Stomach smooth muscle (tissue), 2 donors: ENCODE measurements around the gene PPFIA1.
"Not testable (repeated sequence)": the region's sequence is repeated elsewhere in the genome, so short reads cannot be mapped to it uniquely, and the experiment has no call there.

Experiments
- H3K27ac ChIP-seq: one replicate; pipeline ENCODE4 v1.7.0; 2013; ENCODE audit warnings: mild to moderate bottlenecking, low read length, inconsistent platforms
- H3K27me3 ChIP-seq, 2 donors: one replicate each; pipeline ENCODE4 v1.7.0; 2013; ENCODE audit warnings: low read length in 2 of 2; ENCODE audit not compliant: insufficient read depth in 2 of 2, control insufficient read depth in 1 of 2
- H3K36me3 ChIP-seq, 2 donors: one replicate each; pipeline ENCODE4 v1.7.0; 2013; ENCODE audit warnings: low read length in 2 of 2; ENCODE audit not compliant: control insufficient read depth in 2 of 2, insufficient read depth in 2 of 2
- H3K4me1 ChIP-seq: one replicate; pipeline ENCODE4 v1.7.0; 2013; ENCODE audit warnings: low read length; ENCODE audit not compliant: control insufficient read depth, insufficient read depth
- H3K4me3 ChIP-seq, 2 donors: one replicate each; pipeline ENCODE4 v1.7.0; 2013; ENCODE audit warnings: low read length in 2 of 2
- H3K9ac ChIP-seq, 2 donors: one replicate each; pipeline ENCODE4 v1.7.0; 2013; ENCODE audit warnings: low read length in 2 of 2, mild to moderate bottlenecking in 1 of 2
- H3K9me3 ChIP-seq, 2 donors: one replicate each; pipeline ENCODE4 v1.7.0; 2013; ENCODE audit warnings: low read length in 2 of 2; ENCODE audit not compliant: control insufficient read depth in 2 of 2
- donor health status: healthy.
- donor health status: Pancreatic carcinoma.

The PPFIA1 gene

GRCh38 chr11:70387564-70387963, 117.1 kb downstream of the PPFIA1 start:
- Histone ChIP-seq H3K4me3 (no peak overlapping the region), H3K4me1 (peaks cover 16% of the 10 kb centered on the region), H3K9ac (no peak overlapping the region), H3K9me3 (no peaks in the 10 kb centered on the region), H3K27ac (no peak overlapping the region), H3K36me3 (peaks cover 5 to 7% of the 10 kb centered on the region in 2 donors), H3K27me3 (no peaks in the 10 kb centered on the region)

GRCh38 chr11:70389201-70389600, 118.7 kb downstream of the PPFIA1 start:
- Histone ChIP-seq H3K4me3 (no peak overlapping the region), H3K9ac (no peak overlapping the region), H3K4me1 (peaks cover 6% of the 10 kb centered on the region), H3K9me3 (no peaks in the 10 kb centered on the region), H3K36me3 (peaks cover 5 to 8% of the 10 kb centered on the region in 2 donors), H3K27ac (no peak overlapping the region), H3K27me3 (no peaks in the 10 kb centered on the region)

DNA sequence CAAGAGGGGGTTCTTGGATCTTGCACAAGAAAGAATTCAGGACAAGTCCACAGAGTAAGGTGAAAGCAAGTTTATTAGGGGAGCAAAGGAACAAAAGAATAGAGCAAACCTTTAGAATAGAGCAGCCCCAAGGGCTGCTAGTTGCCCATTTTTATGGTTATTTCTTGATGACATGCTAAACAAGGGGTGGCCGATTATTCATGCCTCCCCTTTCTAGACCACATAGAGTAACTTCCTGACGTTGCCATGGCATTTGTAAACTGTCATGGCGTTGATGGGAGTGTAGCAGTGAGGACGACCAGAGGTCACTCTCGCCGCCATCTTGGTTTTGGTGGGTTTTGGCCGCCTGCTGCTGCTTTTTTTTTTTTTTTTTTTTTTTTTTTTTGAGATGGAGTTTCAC, 120.4 kb downstream of the PPFIA1 start:
- not testable (repeated sequence) for H3K27me3 ChIP-seq, H3K4me1 ChIP-seq, H3K36me3 ChIP-seq, H3K4me3 ChIP-seq, H3K27ac ChIP-seq, H3K9ac ChIP-seq, H3K9me3 ChIP-seq

DNA sequence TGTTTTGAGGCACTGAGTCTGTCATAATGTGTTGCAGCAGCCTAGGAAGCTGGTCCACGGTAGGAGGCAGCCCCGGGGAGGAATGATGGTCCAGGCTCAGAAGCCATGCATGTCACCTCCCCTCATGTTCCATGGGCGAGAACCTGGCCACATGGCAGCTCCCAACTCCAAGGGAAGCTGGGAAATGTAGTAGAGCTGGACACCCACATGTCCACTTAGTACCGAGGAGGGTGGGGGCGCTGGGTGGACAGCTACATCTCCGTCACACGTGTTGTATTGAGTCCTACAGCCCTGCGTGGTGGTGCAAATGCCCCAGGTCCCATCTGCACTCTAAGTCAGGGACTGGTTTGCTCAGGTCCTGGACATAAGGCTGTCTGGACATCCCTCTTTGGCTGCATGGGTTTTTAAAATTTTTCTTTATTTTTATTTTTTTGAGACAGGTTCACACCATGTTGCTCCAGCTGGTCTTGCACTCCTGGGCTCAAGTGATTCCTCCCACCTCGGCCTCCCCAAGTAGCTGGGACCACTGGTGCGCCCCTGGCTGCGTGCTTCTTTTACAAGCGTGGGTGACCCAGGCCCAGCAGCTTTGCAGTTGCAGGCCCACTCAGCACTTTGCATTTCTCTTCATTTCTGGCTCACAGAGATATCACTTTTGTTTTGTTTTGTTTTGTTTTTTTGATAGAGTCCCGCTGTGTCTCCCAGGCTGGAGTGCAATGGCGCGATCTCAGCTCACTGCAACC, 123.9 kb downstream of the PPFIA1 start:
- H3K27me3 ChIP-seq = no peaks in the 10 kb centered on the region
- peaks cover 0 to 4% of the 10 kb centered on the region in 2 donors for H3K36me3 ChIP-seq
- H3K4me3 ChIP-seq = no peak overlapping the region
- H3K27ac ChIP-seq = no peak overlapping the region
- H3K4me1 ChIP-seq = peaks cover 16% of the 10 kb centered on the region
- no peak overlapping the region for H3K9ac ChIP-seq
- no peaks in the 10 kb centered on the region for H3K9me3 ChIP-seq

DNA sequence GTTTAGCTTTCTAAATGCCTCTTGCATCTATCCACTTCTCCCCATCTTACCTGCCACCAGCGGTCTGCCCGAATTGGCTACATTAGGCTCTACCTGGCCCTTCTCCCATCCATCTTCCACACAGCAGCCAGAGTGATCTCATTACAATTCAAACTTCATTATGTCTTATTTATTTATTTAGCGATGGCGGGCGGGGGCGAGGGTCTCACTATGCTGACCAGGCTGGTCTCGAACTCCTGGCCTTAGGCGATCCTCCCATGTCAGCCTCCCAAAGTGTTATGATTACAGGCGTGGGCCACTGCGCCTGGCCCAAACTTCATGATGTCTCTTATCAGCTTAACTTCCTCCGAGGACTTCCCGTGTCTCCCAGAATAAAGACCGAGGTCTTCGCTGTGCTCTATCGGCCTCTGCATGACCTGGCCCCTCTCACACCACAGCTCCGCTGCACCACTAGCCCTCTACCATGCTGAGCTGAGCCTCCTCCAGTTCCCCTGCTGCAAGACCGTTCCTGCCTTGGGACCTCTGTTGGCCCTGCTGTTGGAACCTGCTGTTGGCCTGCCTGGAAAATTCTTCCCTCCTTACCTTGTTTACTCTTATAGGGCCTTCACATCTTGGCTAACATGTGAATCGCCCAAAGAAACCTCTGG, 127.0 kb downstream of the PPFIA1 start:
- peak overlapping the region; percentile 69 for H3K27ac ChIP-seq

GRCh38 chr11:70397983-70398833, 127.7 kb downstream of the PPFIA1 start, which contains the start of gene CTTN:
TSS of gene CTTN (plus strand) at chr11:70398529. CDS start at chr11:70407298, 8,769 bp downstream.
- Histone ChIP-seq H3K9ac (peak within 1 kb of the TSS; percentile 65 to 76), H3K4me1 (peaks cover 31% of the 10 kb centered on the region), H3K27me3 (no peaks in the 10 kb centered on the region)

More for the DNA sequence above, 127.0 kb downstream of the PPFIA1 start:
- Histone ChIP-seq H3K4me3 (peak overlapping the region; percentile 81 to 91), H3K36me3 (peaks cover 0 to 4% of the 10 kb centered on the region in 2 donors), H3K9ac (peak overlapping the region; percentile 65 to 74), H3K27me3 (no peaks in the 10 kb centered on the region), H3K9me3 (no peaks in the 10 kb centered on the region), H3K4me1 (peaks cover 31% of the 10 kb centered on the region)

GRCh38 chr11:70398834-70399680, 128.6 kb downstream of the PPFIA1 start:
- peak overlapping the region; percentile 65 to 76 for H3K9ac ChIP-seq
- peak overlapping the region; percentile 81 to 91 for H3K4me3 ChIP-seq
- H3K36me3 ChIP-seq = no peaks in the 10 kb centered on the region
- no peaks in the 10 kb centered on the region for H3K27me3 ChIP-seq
- no peaks in the 10 kb centered on the region for H3K9me3 ChIP-seq
- H3K4me1 ChIP-seq = peaks cover 31% of the 10 kb centered on the region
- peak overlapping the region; percentile 69 for H3K27ac ChIP-seq

More at GRCh38 chr11:70397983-70398833, 127.7 kb downstream of the PPFIA1 start, which contains the start of gene CTTN:
- H3K4me3 ChIP-seq = peak within 1 kb of the TSS; percentile 81 to 91
- H3K27ac ChIP-seq = peak within 1 kb of the TSS; percentile 69
- H3K36me3 ChIP-seq = peaks cover 0 to 4% of the 10 kb centered on the region in 2 donors
- no peaks in the 10 kb centered on the region for H3K9me3 ChIP-seq

DNA sequence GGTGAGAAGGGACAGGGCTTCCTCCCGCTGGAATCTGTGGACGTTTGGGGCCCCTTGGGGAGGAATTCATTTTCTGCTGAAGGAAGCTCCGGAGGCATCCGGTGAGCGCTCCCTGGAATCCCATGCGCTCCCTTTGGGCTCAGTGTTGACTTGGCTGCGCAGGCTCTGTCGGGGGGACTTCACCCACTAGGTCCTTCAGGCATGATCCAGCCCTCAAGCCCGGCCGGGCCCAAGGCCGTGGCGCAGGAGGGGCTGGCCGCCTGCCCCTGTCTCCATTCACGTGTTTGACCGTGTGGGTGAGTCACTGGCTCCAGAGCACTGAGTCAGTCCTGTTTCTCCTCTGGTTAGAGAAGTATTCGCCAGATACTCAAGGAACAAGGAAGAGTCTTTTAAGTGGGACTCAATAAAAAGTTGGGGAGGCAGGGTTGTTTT, 129.2 kb downstream of the PPFIA1 start:
- H3K4me3 ChIP-seq = peak overlapping the region; percentile 81 to 91
- peak overlapping the region; percentile 69 for H3K27ac ChIP-seq
- no peaks in the 10 kb centered on the region for H3K9me3 ChIP-seq
- H3K4me1 ChIP-seq = peaks cover 31% of the 10 kb centered on the region
- no peaks in the 10 kb centered on the region for H3K27me3 ChIP-seq
- no peaks in the 10 kb centered on the region for H3K36me3 ChIP-seq
- H3K9ac ChIP-seq = peak overlapping the region; percentile 65 to 74

DNA sequence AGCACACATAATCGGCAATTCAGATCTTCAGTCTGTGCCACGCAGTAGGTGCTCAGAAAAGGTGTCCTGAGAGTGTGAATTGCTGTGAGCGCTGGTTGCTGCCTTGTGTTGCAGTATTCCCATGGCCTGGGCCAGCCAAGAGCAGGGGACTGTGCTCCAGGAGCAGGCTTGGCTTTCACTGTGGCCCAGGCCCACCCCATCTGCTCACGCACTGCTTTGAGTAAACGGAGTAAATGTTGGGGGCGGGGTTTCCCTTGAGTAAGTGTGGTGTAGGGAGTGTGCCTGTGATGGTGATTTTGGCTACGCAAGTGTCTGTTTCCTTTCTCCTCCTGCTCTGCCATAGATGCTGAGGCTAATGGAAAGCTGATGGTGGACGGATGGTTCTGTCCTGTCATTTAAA, 130.2 kb downstream of the PPFIA1 start:
- H3K4me1 ChIP-seq = peaks cover 31% of the 10 kb centered on the region
- peak overlapping the region in 1 of 2 donors; percentile 22 for H3K4me3 ChIP-seq
- H3K27ac ChIP-seq = peak overlapping the region; percentile 69
- no peaks in the 10 kb centered on the region for H3K27me3 ChIP-seq
- H3K9ac ChIP-seq = peak overlapping the region; percentile 36 to 65
- no peaks in the 10 kb centered on the region for H3K9me3 ChIP-seq
- H3K36me3 ChIP-seq = peaks cover 4% of the 10 kb centered on the region in 2 donors

DNA sequence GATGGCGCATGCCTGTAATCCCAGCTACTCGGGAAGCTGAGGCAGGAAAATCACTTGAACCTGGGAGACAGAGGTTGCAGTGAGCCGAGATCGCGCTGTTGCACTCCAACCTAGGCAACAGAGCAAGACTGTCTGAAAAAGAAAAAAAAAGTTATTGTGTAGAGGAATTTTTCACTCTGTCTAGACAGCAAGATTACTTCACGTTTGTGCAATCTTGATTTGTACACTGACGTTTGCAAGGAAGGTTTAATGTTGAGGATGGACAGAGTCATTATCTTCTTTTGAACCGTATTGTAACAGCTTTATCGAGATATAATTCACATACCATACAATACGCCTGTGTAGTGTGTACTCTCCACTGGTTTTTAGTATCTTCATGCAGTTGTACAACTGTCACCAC, 131.5 kb downstream of the PPFIA1 start:
- H3K9me3 ChIP-seq = no peaks in the 10 kb centered on the region
- H3K4me1 ChIP-seq = peaks cover 29% of the 10 kb centered on the region
- peaks cover 9 to 11% of the 10 kb centered on the region in 2 donors for H3K36me3 ChIP-seq
- no peaks in the 10 kb centered on the region for H3K27me3 ChIP-seq
- no peak overlapping the region for H3K4me3 ChIP-seq
- H3K27ac ChIP-seq = no peak overlapping the region
- no peak overlapping the region for H3K9ac ChIP-seq
